Measurements from ENCODE around the gene ENC1. TPM values are rescaled to one million over a fixed set of nuclear protein-coding genes. Genes with fewer than 3 reads are reported as not detected.
A peak's percentile ranks its signal among the peaks of the same experiment; 100 is the strongest.

The ENC1 gene
- total and polyA plus RNA-seq, 4 donors = 6.8 to 31.5 (median 18.3) TPM

- Histone ChIP-seq H3K9ac (ENCODE audit: insufficient read depth in 1 of 2, low read length in 2 of 2) (no peak overlapping the region), H3K9me3 (ENCODE audit: control insufficient read depth in 4 of 4, insufficient read depth in 3 of 4, low read length in 3 of 4) (no peaks in the 10 kb centered on the region), H3K4me3 (no peak overlapping the region), H3K36me3 (ENCODE audit: control insufficient read depth in 4 of 4, insufficient read depth in 4 of 4, low read length in 4 of 4) (peaks cover 0 to 19% (median 6%) of the 10 kb centered on the region in 4 donors), H3K4me1 (ENCODE audit: control insufficient read depth in 5 of 5, insufficient read depth in 5 of 5, low read length in 5 of 5) (peaks cover 0 to 16% (median 4%) of the 10 kb centered on the region in 5 donors), H3K27me3 (ENCODE audit: control insufficient read depth in 3 of 3, insufficient read depth in 3 of 3, low read length in 2 of 3) (no peaks in the 10 kb centered on the region), H3K27ac (ENCODE audit: low read depth in 1 of 2, low read length in 1 of 2) (no peak overlapping the region)
- TF ChIP-seq, protein P1, sequence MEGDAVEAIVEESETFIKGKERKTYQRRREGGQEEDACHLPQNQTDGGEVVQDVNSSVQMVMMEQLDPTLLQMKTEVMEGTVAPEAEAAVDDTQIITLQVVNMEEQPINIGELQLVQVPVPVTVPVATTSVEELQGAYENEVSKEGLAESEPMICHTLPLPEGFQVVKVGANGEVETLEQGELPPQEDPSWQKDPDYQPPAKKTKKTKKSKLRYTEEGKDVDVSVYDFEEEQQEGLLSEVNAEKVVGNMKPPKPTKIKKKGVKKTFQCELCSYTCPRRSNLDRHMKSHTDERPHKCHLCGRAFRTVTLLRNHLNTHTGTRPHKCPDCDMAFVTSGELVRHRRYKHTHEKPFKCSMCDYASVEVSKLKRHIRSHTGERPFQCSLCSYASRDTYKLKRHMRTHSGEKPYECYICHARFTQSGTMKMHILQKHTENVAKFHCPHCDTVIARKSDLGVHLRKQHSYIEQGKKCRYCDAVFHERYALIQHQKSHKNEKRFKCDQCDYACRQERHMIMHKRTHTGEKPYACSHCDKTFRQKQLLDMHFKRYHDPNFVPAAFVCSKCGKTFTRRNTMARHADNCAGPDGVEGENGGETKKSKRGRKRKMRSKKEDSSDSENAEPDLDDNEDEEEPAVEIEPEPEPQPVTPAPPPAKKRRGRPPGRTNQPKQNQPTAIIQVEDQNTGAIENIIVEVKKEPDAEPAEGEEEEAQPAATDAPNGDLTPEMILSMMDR (IDR thresholded peaks at IDR 0.05; ENCODE audit: control extremely low read depth, extremely low read depth) = no peak
- ATAC-seq (ENCODE audit: insufficient read depth, low FRiP score) (peak; percentile 83), DNase-seq (no peak)
- WGBS, 2 donors = 72 to 87% methylated on average over 4 of the region's 4 CpGs
These were observed 16.0 kb downstream of the ENC1 start for GRCh38 chr5:74624501-74624900.

DNA sequence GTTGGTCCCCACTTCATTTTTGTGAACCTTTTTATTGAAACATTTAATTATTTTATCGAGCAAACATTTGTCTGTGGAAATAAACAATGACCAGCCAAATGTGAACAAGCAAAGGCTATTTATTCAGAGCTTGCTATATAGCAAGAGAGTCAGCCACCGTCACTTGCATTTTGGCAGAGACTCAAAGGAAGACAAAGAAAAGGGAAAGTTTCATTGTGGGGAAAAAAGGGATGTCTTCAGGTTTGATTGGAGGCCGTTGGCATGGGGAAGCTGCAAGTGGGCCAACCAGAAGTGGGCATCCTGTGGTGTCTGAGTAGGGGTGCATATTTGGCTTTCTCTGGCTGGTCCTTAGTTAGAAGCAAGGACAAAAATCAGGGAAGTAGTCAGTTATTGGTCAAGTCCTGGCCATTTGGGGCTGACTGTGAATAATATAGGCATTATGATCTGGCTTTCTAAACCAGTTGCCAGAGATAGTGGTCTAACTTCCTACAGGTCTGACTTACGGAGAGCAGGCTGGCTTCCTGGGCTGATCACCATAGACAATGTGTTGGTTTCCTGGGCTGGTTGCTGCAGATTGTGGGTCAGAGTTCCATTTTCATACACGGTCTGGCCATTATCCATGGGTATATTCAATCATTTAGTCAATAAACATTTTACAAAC, 16.6 kb downstream of the ENC1 start:
- 77 to 80% methylated on average over 5 of the region's 5 CpGs for WGBS, 2 donors
- Histone ChIP-seq H3K4me3 (no peak overlapping the region), H3K4me1 (ENCODE audit: control insufficient read depth in 5 of 5, insufficient read depth in 5 of 5, low read length in 5 of 5) (peaks cover 0 to 16% (median 4%) of the 10 kb centered on the region in 5 donors), H3K9ac (ENCODE audit: insufficient read depth in 1 of 2, low read length in 2 of 2) (no peak overlapping the region), H3K36me3 (ENCODE audit: control insufficient read depth in 4 of 4, insufficient read depth in 4 of 4, low read length in 4 of 4) (peaks cover 0 to 13% (median 2%) of the 10 kb centered on the region in 4 donors), H3K27me3 (ENCODE audit: control insufficient read depth in 3 of 3, insufficient read depth in 3 of 3, low read length in 2 of 3) (no peaks in the 10 kb centered on the region), H3K9me3 (ENCODE audit: control insufficient read depth in 4 of 4, insufficient read depth in 3 of 4, low read length in 3 of 4) (no peaks in the 10 kb centered on the region), H3K27ac (ENCODE audit: low read depth in 1 of 2, low read length in 1 of 2) (no peak overlapping the region)
- TF ChIP-seq, protein P1 (IDR thresholded peaks at IDR 0.05; ENCODE audit: control extremely low read depth, extremely low read depth) = no peak
- ATAC-seq (ENCODE audit: insufficient read depth, low FRiP score) (no peak), DNase-seq (no peak)

DNA sequence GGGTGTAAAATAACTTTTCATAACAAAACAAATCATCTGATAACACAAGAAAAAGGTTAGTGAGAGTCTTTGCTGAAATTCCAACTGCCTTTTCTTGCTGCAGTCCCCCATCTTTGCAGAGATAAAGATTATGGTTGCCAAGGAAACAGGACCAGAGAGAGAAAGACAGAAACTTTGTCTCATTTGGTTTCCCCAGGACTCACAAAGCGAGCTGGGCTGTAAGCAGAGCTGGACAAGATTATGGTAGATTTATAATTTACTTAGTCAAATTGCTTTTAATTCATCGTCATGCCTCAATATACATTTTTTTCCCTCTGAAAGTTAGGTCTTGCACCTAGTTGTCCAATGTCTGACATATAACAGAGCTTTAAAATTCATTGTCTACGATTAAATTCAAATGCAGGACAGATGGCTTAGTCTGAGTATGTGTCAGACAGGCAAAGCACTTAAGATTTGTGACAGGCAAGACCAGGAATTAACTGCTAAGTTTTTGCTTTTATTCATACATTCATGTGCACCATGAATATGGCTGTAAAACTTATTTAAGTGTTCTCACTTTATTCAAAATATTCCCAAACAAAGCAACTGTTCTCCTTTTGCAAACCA, 17.4 kb downstream of the ENC1 start:
- no peak overlapping the region for H3K9ac ChIP-seq (ENCODE audit: insufficient read depth in 1 of 2, low read length in 2 of 2)
- H3K27me3 ChIP-seq (ENCODE audit: control insufficient read depth in 3 of 3, insufficient read depth in 3 of 3, low read length in 2 of 3) = no peaks in the 10 kb centered on the region
- peaks cover 0 to 7% (median 2%) of the 10 kb centered on the region in 4 donors for H3K36me3 ChIP-seq (ENCODE audit: control insufficient read depth in 4 of 4, insufficient read depth in 4 of 4, low read length in 4 of 4)
- H3K9me3 ChIP-seq (ENCODE audit: control insufficient read depth in 4 of 4, insufficient read depth in 3 of 4, low read length in 3 of 4) = no peaks in the 10 kb centered on the region
- DNase-seq (peak in 1 of 3 donors; percentile 60), ATAC-seq (ENCODE audit: insufficient read depth, low FRiP score) (no peak)
- 88 to 91% methylated on average over 3 of the region's 3 CpGs for WGBS, 2 donors
- TF ChIP-seq, protein P1 (IDR thresholded peaks at IDR 0.05; ENCODE audit: control extremely low read depth, extremely low read depth) = no peak
- H3K27ac ChIP-seq (ENCODE audit: low read depth in 1 of 2, low read length in 1 of 2) = no peak overlapping the region
- H3K4me1 ChIP-seq (ENCODE audit: control insufficient read depth in 5 of 5, insufficient read depth in 5 of 5, low read length in 5 of 5) = peaks cover 0 to 12% (median 4%) of the 10 kb centered on the region in 5 donors
- no peak overlapping the region for H3K4me3 ChIP-seq

Data from lung (tissue), 12 donors.